Measurements from ENCODE around the gene SNN.

The SNN gene

GRCh38 chr16:11667221-11667823, 933 bp upstream of the SNN start:
- no peak for DNase-seq (ENCODE audit: low read depth in 3 of 3)

- no peak for DNase-seq (ENCODE audit: low read depth in 3 of 3)
These were observed 546 bp downstream of the SNN start for GRCh38 chr16:11668623-11669379.

- DNase-seq (ENCODE audit: low read depth in 3 of 3), result no peak
These were observed 1.3 kb downstream of the SNN start for GRCh38 chr16:11669380-11670146.

- DNase-seq (ENCODE audit: low read depth in 3 of 3), result no peak
These were observed 2.2 kb downstream of the SNN start for GRCh38 chr16:11670171-11671131.

GRCh38 chr16:11671271-11671670, 3.0 kb downstream of the SNN start:
- no peak for DNase-seq (ENCODE audit: low read depth in 3 of 3)

- no peak for DNase-seq (ENCODE audit: low read depth in 3 of 3)
These were observed 3.4 kb downstream of the SNN start for GRCh38 chr16:11671676-11672075.

GRCh38 chr16:11672206-11673090, 4.2 kb downstream of the SNN start:
- DNase-seq (ENCODE audit: low read depth in 3 of 3), result no peak

GRCh38 chr16:11673091-11674000, 5.1 kb downstream of the SNN start:
- DNase-seq (ENCODE audit: low read depth in 3 of 3), result no peak

GRCh38 chr16:11674001-11674817, 6.0 kb downstream of the SNN start:
- no peak for DNase-seq (ENCODE audit: low read depth in 3 of 3)

GRCh38 chr16:11674818-11675560, 6.7 kb downstream of the SNN start:
- DNase-seq (ENCODE audit: low read depth in 3 of 3), result no peak

- DNase-seq (ENCODE audit: low read depth in 3 of 3), result no peak
These were observed 7.6 kb downstream of the SNN start for GRCh38 chr16:11675561-11676511.

- no peak for DNase-seq (ENCODE audit: low read depth in 3 of 3)
These were observed 8.5 kb downstream of the SNN start for GRCh38 chr16:11676799-11677198.

- no peak for DNase-seq (ENCODE audit: low read depth in 3 of 3)
These were observed 9.2 kb downstream of the SNN start for GRCh38 chr16:11677451-11677951.

GRCh38 chr16:11677959-11678881, 10.0 kb downstream of the SNN start:
- no peak for DNase-seq (ENCODE audit: low read depth in 3 of 3)

GRCh38 chr16:11679250-11679649, 11.0 kb downstream of the SNN start:
- DNase-seq (ENCODE audit: low read depth in 3 of 3), result no peak
